Measurements from ENCODE around the gene BORCS5.
"Not testable (repeated sequence)": the region's sequence is repeated elsewhere in the genome, so short reads cannot be mapped to it uniquely, and the experiment has no call there.

Gene BORCS5

DNA sequence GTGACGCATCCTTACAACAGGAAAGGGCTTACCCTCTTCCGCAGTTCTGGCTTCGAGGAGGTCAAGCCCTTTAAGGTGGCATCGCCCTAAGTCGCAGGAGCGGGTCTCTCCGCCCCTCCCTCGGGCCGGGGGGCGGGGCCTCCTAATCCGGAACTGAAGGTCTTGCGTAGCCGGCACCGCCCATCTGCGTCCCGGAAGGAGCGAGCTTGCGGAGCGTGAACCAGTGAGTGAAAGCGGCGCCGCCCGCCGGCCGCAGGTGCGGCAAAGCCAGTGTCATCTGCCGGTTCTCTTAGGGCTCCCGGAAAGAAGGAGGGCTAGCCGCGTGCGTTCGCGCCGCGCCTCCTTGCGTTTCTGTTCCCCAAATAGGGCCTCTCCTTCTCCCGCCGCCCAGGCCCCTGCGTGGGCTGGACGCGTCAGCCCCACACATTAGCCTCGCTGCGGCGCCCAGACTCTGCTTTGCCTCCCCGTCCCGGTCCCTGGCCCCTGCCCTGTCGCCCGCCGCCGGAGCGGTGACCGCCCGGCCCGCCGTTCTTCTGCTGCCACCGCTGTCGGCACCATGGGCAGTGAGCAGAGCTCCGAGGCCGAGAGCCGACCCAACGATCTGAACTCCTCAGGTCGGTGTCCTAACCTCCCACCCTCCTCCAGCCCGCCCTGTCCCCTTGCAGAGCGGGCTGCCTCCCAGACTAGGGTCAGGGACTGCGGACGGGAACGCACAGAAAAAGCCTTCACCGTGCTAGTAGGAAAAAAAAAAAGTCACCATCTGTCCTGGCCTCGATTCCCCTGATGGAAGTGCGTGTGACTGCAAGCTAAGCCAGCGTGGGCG lies at the start of gene BORCS5:
Gene BORCS5, plus strand, starts transcription at position 183 of the 823 bp plus-strand sequence. Its CDS starts 374 bp downstream, at position 557.
- DNase-seq = peak; percentile 90

DNA sequence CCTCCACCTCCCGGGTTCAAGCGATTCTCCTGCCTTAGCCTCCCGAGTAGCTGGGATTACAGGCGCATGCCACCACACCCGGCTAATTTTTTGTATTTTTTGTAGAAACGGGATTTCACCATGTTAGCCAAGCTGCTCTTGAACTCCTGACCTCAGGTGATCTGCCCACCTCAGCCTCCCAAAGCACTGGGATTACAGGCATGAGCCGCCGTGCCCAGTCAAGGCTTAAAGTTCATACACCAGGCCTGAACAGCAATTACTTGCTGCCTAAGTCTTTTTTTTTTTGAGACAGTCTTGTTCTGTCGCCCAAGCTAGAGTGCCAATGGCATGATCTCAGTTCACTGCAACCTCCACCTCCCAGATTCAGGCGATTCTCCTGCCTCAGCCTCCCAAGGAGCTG lies 46.2 kb upstream of the BORCS5 start:
- DNase-seq = not testable (repeated sequence)

DNA sequence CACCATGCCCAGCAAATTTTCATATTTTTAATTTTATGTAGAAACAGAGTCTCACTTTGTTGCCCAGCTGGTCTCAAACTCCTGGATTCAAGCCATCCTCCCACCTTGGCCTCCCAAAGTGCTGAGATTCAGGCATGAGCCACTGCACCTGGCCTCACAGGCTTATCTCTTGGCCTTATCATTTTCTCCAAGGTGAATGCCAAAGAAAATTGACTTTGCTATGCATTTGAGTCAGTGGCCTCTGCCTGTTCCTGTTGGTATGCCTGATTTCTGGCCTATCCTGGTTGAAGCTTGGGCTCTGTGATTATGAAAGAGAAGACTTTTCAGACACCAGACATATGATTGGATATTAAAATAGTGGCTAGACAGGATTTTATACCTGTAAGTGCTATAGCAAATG lies 41.0 kb upstream of the BORCS5 start:
- no peak for DNase-seq

DNA sequence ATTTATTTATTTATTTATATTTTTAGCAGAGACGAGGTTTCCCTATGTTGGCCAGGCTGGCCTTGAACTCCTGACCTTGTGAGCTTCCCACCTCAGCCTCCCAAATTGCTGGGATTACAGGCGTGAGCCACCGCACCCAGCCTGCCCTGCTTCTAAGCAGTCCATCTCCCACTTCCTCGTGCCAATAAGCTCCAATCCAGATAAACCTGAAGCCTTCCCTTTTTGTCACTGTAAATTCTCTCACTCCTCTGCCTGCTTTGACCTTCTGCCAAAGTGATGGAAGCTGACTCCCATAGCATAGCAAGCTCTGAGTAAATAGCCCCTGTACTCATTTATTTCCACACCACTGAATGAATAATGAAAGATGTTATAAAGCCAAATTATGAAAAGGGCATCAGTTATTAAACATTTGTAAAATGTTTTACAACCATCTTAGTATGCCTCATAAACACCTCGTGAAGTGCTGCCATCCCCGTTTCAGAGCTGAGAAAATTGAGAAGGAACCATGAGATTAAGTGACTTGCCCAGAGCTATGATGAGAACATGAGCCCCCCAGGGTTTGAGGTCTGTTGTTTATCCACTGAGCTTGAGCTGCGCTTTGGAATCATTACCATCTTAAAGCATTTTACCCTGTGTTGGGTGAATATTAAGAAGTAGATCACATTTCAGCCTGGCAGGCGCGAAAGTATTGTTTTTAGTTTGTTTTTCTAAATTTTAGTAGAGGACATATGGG lies 37.3 kb upstream of the BORCS5 start:
- peak; percentile 24 for DNase-seq

DNA sequence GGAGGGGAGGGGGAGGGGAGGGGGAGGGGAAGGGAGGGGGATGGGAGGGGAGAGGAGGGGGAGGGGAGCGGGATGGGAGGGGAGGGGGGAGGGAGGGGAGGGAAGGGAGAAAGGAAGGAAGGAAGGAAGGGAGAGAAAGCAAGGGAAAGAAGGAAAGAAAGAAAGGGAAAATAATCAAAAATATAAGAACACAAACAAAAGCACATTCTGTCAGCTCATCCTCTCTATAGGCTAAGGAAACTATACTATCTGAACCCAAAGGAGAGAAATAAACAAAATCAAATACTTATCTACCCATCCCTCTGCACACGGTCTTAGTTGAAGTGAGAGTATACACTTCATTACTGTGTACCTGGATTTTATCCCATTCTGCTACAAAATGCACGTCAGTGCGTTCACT lies 33.8 kb upstream of the BORCS5 start:
- DNase-seq = no peak

DNA sequence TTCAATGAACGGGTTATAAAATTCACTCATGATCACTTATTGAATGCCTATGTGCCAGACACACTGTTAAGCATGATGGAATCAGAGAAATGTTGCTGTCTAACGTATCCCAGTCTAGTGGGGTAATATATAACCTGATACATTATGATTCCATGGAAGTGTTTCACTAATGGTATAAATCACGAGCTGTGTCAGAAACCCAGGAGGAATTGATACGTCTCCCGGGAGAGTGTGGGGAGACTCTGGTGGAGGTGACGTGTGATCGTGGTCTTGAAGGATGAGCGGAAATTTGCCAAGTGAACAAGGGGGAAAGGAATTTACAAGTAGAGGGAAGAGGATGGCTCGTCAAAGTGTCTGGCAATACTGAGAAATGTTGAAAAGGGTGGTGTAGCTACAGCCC lies 33.3 kb upstream of the BORCS5 start:
- DNase-seq = peak; percentile 98

DNA sequence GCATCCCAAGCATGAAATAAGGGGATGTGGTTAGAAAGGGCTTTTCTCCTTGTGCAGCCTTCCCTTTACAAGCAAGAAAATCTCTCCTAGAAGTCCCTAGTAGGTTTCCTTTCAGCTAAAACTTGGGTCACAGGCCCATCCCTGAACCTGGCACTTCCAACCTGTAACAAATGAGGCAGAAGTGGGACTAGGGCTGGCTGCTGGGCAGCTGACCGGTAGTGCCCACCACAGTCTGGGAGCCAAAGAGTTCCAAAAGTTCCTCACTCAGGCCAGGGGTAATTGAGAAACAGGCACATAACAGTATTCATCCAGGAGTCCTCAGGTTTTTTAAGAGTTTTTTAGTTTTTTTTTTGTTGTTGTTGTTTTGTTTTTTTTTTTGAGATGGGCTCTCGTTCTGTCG lies 30.6 kb upstream of the BORCS5 start:
- no peak for DNase-seq

DNA sequence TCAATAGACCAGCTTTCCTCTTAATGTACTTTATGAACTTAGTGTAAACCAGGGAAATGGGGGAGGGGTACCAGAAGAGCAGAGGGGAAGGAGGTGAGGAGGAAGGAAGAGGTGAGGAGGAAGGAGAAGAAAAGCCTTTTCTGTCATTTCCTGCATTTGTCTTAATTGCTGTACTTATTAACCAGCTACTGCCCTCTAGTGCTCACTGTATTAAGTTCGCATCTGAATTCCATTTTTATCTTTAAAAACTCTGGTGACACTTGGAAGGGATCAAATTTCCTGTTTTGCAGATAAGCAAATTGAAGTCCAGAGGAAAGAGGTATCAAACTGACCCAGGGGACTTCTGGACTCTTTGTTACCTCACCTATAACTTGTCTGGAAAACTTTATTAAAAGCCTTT lies 29.1 kb upstream of the BORCS5 start:
- peak; percentile 72 for DNase-seq

DNA sequence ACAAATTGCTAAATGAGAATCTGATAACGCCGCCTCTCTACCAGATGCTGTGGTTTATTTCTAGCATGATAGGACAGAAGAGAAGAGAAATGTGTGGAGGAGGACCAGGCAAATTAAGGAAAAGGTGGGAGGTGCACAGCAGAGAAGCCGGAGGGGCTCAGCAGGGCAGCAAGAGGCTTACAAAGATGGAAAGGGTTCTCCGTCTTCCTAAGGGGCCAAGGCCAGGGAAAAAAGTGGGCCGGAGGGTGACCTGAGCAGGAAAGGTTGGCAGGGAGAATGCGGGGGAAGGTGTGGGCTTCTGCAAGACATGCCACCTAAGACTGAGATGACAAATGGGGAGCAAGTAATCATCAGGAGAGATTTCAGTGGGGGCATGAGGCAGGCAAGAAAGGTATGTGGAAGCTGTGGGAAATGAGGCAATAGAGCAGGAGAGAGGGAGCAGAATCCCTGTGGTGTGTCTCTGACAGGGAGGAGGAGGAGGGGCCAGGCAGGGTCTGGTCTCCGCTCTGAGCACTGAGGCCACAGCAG lies 25.6 kb upstream of the BORCS5 start:
- DNase-seq = peak; percentile 48

DNA sequence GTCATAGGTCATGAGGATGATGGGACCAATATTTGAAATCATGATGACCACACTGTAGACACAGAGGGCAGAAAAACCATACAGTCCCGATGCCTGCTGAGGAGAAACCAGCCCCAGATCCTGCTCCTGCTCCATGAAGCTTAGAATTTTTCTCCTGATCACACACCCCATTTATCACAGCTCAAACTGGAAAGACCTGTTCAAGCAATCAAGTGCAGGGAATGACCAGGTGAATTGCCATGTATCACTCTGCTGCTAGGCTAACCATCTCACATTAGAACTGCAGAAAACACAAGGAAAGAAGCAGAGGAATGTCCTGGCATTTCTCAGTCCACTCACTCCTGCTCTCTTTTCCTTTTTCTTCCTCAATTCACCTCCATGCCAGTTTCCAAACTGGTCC lies 25.0 kb upstream of the BORCS5 start:
- no peak for DNase-seq

DNA sequence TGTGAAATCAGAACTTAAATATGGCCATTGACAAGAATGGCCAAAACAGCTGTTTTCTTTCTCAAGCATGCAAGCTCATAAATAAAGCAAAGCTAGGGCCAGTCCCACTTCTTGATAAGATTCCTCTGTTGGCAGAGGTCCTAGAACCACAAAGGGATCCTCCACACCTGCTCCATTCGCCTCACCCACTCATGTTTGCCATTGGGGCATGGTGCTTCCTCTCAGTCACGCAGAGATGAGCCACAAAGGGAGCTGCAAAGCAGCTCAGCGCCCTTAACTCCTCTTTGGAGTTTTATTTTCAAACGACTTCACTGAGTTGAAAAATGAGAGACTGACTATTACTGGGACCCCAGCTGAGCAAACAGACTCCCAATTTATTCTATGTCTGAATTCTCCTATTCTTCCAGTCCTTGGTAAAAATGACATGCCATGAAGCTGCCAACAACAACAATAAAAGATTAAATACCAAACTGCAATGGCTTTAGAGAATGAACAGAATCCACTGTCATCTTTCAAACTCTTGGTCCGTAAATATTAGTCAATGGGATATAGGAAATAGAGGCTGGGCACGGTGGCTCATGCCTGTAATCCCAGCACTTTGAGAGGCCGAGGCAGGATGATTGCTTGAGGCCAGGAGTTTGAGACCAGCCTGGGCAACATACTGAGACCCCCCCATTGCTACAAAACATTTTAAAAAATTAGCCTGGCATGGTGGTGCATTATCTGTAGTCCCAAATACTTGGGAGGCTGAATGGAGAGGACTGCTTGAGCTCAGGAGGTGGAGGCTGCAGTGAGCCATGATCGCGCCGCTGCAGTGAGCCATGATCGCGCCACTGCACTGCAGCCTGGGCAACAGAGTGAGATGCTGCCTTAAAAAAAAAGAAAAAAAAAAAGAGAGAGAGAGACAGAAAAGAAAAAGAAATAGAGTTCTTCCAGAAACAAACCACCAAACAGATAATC lies 23.2 kb upstream of the BORCS5 start:
- DNase-seq = peak; percentile 71

DNA sequence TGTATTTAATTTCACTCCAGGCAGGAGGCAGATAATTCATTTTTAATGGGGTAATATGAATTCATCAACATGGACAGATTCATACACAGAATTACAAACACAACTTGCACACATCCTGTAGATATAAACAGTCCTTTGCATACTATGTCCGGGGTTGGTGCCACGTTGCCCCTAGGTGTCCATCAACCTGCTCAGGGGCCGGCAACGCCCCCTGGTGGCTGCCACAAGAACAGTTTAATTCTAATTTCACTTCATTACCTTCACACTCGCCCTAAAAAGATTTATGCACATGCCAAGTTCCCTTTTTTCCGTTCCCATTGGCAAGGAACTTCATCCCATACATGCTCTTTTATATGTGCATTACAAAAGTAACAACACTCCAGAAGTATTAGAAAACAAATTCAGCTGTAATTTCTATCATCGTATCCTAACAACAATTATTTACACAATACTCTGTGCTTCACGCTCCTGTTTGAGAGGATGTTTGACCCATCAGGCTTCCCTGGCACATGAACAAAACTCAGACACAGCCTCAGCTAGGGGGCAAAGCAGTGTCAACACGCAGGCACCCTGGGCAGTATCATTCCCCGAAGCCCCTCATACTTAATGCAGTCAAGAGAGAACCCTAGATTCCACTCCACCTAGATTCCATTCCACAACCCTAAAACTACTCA lies 22.4 kb upstream of the BORCS5 start:
- peak; percentile 51 for DNase-seq

DNA sequence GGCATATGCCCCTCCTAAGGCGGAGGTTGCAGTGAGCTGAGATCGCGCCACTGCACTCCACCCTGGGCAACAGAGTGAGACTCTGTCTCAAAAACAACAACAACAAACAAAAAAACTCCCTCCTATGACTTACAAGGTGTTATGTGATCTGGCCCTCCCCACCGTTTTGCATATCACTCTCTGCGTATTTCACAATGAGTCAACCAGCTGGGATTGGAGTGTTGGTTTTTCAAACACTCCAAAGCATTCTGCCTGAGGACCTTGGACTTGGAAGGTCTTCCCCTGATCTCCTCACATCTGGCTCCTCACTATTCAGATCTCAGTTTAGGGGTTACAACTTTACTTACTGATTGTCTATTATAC lies 20.8 kb upstream of the BORCS5 start:
- no peak for DNase-seq

DNA sequence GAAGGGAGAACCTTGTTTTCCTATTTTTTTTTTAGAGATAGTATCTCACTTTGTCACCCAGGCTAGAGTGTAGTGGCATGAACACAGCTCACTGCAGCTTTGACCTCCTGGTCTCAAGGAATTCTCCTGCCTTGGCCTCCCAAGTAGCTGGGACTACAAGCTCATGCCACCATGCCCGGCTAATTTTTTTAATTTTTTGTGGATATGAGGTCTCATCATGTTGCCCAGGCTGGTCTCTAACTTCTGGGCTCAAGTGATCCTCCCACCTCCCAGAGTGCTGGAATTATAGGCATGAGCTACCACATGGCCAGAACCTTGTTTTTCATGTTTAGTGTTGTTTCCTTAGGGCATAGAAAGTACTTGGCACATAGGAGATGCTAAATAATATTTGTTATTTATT lies 20.4 kb upstream of the BORCS5 start:
- DNase-seq = no peak

DNA sequence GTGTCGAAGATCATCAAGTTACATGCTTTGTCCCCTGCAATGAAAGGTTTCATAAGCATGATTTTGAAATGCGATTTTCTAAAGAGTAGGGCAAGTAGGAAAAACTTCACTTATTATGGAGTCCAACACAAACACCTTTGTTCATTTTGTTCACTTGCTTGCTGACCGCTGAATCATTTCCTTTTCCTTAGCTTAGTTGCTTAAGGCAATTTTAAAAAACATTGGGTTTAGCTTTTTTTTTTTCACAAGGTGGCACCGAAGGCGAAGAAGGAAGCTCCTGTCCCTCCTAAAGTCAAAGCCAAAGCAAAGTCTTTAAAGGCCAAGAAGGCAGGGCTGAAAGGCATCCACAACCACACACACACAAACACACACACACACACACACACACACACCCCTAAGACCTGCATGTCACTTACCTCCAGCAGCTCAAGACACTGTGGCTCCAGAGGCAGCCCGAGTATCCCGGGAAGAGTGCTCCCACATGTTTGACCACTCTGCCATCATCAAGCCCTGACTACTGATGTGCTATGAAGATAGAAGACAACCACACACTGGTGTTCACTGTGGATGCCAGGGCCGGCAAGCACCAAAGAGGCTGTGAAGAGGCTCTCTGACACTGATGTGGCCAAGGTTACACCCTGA lies 18.2 kb upstream of the BORCS5 start:
- DNase-seq = no peak

DNA sequence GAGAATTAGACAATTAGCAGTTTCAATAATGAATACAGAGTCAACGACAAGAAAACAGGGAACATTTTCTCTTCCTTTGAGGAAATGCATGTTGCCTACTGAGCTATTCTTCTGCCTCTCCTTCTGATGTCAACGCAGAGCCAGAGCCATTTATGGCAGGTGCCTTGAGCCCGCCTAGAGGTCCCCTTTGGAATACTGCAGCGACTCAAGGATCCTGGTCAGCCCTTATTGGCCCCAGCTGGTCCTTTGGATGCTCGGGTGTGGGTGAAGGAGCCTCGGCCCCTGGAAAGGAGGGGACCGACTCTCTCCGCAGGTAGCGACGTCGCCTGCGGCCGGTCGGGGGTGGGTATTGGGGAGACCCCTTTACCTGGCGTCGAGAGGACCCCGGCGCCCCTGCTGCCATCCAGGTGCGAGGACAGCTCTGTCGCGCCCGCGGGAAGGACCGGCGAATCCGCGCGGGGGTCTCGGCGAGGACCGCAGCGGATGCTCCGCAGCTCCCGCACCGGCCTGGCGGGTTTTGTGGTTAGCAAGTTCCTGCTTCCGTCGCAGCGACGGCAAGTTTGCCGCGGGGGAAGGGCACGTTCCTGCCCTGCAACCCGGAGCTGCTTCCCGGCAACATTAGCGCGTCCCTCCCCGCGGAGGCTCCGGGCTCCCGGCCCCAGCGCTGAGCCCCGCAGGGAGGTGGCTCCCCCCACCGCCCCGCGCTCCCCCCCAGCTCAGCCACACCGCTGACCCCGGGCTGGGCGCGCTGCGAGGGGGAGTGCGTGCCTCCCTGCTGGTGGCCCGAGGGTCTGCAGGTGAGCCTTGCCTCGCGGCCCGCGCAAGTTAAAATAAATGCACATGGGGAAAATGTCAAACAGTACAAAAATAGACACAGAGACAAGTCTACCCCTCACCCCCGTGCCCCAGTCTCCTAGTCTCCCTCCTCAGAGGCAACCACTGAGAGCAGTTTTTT lies 6.9 kb upstream of the BORCS5 start, which contains the start of gene MANSC1:
Gene MANSC1, minus strand, starts transcription at position 532 of the 955 bp plus-strand sequence. CDS start 6,928 bp downstream, outside the sequence.
- DNase-seq = peak; percentile 25

DNA sequence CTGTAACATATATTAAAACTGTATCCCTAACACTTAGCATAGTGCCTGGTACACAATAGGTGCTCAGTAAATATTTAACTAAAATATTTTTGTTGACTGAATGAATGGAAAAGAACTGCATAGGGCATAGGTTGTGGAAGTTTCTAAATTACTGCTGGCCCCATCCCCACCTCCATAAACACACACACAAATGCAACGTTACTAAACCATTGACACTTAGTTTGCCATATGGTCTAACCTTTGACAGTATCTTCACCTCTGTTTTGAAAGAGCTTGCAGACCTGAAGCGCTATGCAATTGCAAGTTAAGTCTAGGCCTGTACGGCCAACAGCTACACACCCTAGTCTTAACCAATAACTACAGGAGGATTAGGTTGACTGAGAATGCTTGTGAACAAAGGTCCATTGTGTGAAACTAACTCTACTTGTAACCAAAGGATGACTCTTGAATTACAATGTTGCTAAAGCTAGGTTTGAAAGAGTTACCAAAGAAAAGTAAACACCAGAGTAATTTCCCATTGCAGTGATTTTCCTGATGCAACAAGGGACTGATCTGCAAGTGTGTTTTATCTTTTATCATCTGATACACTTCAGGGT lies 5.9 kb upstream of the BORCS5 start:
- no peak for DNase-seq

DNA sequence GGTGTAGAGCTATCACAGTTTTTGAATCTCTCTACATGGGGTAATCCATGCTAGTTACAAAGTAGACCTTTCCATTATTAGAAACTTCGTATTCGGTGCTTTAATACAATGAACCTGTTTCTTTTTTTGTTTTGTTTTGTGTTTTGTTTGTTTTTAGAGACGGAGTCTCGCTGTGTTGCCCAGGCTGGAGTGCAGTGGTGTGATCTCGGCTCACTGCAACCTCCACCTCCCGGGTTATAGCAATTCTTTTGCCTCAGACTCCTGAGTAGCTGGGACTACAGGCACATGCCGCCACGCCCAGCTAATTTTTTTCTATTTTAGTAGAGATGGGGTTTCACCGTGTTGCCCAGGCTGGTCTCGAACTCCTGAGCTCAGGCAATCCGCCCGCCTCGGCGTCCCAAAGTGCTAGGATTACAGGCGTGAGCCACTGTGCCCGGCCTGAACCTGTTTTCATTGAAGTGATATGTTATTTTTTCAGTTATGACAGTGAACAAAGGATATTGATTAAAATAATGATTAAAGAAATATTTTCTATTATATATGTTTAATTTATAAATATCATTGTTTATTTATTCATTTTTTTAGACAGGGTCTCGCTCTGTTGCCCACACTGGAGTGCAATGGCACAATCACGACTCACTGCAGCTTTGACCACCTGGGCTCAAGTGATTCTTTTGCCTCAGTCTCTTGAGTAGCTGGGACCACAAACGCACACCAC lies 5.3 kb upstream of the BORCS5 start:
- DNase-seq = not testable (repeated sequence)

DNA sequence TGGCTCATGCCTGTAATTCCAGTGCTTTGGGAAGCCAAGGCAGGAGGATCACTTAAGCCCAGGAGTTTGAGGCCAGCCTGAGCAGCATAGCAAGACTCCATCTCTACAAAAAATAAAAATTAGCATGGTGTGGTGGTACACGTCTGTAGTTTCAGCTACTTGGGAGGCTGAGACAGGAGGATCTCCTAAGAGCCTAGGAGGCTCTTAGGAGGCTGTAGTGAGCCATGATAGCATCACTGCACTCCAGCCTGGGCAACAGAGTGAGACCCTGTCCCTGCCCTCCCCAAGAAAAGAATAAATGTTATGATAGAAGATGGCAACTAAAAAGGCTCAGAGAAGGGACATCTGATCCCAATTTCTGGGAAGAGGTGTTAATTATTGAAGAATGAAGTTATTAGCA lies 3.6 kb upstream of the BORCS5 start:
- no peak for DNase-seq
